Fibroblast of lung (primary cell): ENCODE results near the gene GPR176.

ENCODE experiments used
- EZH2 ChIP-seq: IDR thresholded peaks from 2 replicates; pipeline ENCODE4 v1.5.1; 2012; ENCODE audit warnings: low read length, control low read depth, mild to moderate bottlenecking; ENCODE audit errors: missing control alignments
- TF ChIP-seq, protein P1 (sequence below), 2 donors: IDR thresholded peaks in 1 of 2; conservative IDR thresholded peaks in 1 of 2; 1 replicate in 1 of 2; 2 replicates in 1 of 2; pipeline ENCODE4 v1.5.1; 2011 to 2012; ENCODE audit warnings: low read length in 2 of 2, control low read depth in 1 of 2, inconsistent platforms in 1 of 2, low read depth in 1 of 2, mild to moderate bottlenecking in 1 of 2

DNA sequence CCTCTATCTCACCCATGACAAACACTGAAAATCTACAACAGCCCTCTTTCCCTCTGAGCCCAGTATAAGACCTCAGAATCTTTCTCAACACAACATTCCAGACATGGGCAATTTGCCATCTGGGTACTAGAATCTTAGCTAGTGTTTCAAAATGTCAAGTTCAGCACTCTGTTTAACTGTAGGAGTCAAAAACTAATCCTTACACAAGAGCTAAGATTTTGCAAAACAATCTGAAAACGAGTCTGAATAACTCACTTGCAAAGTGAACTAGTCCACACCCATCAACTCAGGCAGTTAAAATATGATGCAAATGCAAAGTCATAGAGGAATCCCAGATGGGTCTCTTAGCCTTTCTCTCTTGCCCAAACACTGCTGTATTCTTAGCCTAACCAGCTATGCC, 67.8 kb downstream of the GPR176 start:
- TF ChIP-seq, protein P1, sequence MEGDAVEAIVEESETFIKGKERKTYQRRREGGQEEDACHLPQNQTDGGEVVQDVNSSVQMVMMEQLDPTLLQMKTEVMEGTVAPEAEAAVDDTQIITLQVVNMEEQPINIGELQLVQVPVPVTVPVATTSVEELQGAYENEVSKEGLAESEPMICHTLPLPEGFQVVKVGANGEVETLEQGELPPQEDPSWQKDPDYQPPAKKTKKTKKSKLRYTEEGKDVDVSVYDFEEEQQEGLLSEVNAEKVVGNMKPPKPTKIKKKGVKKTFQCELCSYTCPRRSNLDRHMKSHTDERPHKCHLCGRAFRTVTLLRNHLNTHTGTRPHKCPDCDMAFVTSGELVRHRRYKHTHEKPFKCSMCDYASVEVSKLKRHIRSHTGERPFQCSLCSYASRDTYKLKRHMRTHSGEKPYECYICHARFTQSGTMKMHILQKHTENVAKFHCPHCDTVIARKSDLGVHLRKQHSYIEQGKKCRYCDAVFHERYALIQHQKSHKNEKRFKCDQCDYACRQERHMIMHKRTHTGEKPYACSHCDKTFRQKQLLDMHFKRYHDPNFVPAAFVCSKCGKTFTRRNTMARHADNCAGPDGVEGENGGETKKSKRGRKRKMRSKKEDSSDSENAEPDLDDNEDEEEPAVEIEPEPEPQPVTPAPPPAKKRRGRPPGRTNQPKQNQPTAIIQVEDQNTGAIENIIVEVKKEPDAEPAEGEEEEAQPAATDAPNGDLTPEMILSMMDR (conservative IDR thresholded peaks at IDR 0.05 in 1 of 2, IDR thresholded peaks at IDR 0.05 in 1 of 2; ENCODE audit: low read depth in 1 of 2, low read length in 2 of 2) = no peak
- TF ChIP-seq EZH2 = no peak
